GM19238 (cell line): ENCODE results near the gene ARHGEF4.

Experiments
- DNase-seq: peaks from one replicate; pipeline ENCODE4 v3.0.0; 2011; ENCODE audit warnings: low spot score; ENCODE audit not compliant: insufficient read length

The ARHGEF4 gene

GRCh38 chr2:130836501-130837174, at the start of gene ARHGEF4:
Gene ARHGEF4, plus strand, starts transcription at chr2:130836914. Its CDS starts 40 bp downstream, at chr2:130836954.
- DNase-seq = no peak

- DNase-seq = no peak
Measured at GRCh38 chr2:130787841-130788240, 48.9 kb upstream of the ARHGEF4 start.

GRCh38 chr2:130790312-130790711, 46.4 kb upstream of the ARHGEF4 start:
- no peak for DNase-seq

- no peak for DNase-seq
Measured at GRCh38 chr2:130790804-130791616, 45.7 kb upstream of the ARHGEF4 start.

DNA sequence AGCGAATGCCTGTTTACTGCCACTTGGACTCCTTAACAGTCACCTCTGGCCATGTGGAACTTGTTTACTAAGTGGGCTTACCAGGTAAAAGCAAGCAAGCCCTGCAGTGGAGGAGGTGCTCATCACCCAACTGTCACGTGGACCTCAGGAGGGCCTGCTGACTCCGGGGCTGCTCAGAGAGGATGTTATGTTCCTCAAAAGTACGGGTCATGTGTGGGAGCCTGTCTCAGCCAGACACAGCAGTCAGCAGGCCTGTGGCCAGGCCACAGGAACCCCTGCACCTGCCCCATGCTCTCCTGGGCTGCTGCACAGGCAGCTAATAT, 45.1 kb upstream of the ARHGEF4 start:
- DNase-seq = no peak

DNA sequence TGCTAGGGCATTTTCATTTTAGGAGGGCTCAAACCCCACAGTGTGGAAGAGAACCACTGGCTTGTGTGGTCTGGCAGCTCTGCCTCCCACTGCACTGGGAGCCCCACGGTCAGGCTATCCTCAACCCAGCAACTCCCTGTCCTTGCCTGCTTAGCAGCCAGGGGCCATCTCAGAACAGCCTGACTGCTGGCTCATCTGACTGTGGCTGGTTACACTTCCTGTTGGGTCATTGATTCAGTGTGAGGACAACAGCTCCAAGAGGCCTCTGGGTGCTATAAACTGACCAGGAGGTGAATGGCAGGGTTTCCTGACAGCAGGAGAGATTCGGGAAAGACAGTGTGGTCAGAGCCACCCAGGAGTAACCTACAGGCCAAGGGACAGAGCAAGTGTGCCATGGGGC, 41.3 kb upstream of the ARHGEF4 start:
- DNase-seq = no peak

DNA sequence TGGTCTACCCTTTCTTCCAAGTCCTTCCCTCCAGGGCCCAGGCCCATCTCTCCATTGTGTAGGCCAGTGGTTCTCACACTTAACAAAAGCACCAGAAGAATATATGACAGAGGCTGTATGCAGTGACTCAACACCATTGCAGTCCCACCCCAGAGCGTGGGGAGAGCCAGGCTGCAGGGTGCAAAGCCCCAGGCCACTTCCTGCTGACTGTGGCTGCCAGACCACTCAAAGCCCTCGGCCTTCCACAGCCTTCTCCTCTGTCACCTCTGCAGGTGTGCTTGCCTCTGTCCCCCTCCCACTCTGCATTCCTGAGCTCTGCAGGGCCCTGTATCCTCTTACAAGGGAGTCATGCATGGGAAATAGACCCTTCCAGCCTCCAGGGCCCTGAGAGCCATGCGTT, 40.4 kb upstream of the ARHGEF4 start:
- DNase-seq = no peak

DNA sequence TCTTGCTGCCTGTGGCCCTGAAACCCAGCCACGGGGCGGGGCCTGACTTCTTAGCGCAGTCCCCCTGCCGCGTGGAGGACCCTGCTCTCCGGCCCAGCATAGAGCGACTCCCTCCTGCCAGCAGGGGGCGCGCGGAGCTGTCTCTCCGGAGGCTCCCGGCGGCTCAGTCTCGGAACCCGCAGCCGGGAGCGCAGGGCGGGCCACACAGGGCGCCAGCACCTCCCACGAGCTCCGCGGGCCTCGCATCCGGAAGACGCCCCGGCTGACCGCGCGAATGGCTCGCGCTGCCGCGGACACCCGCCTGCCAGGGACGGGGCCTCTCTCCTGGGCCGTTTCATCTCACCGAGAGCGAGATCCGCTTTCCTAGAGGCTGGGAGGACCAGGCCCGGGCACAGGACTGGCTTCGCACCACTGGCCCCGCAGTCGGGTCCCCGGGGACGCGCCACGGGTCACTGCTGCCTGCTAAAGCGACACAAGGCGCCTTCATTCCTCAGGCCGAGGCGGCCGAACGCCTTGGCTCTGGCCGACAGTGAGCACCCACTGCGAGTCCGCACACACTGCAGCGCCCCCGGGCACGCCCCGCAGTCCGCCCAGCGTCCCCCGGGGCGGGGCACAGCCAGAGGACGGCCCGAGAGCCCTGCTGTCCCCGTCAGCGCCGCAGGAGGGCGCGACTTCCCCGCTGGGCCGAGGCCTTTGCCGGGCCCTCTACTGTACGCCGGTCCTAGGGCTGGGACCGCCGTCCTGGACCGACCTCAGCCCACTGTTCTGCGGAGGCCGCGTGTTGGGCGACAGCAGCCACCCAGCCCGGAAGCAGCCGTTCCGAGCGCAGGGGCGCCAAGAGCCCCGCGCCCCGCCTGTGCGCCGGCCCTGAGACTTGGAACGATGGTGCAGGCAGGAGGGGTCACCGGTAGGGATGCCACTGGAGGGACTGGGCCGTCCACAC, 39.0 kb upstream of the ARHGEF4 start:
- DNase-seq = peak; percentile 85

GRCh38 chr2:130798472-130799218, 38.1 kb upstream of the ARHGEF4 start:
- no peak for DNase-seq

- no peak for DNase-seq
Measured at GRCh38 chr2:130799295-130799694, 37.4 kb upstream of the ARHGEF4 start.

DNA sequence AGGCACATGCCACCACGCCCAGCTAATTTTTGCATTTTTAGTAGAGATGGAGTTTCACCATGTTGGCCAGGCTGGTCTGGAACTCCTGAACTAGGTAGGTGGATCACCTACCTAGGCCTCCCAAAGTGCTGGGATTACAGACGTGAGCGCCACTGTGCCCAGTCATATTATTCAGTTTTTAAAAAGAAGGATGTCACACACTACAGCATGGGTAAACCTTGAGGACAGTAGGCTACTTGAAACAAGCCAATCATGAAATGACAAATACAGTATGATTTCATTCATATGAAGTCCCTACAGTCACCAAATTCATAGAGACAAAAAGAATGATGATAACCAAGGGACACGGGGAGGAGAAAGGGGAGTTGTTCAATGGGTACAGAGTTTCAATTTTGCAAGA, 31.1 kb upstream of the ARHGEF4 start:
- no peak for DNase-seq

GRCh38 chr2:130806370-130806769, 30.3 kb upstream of the ARHGEF4 start:
- DNase-seq = no peak

DNA sequence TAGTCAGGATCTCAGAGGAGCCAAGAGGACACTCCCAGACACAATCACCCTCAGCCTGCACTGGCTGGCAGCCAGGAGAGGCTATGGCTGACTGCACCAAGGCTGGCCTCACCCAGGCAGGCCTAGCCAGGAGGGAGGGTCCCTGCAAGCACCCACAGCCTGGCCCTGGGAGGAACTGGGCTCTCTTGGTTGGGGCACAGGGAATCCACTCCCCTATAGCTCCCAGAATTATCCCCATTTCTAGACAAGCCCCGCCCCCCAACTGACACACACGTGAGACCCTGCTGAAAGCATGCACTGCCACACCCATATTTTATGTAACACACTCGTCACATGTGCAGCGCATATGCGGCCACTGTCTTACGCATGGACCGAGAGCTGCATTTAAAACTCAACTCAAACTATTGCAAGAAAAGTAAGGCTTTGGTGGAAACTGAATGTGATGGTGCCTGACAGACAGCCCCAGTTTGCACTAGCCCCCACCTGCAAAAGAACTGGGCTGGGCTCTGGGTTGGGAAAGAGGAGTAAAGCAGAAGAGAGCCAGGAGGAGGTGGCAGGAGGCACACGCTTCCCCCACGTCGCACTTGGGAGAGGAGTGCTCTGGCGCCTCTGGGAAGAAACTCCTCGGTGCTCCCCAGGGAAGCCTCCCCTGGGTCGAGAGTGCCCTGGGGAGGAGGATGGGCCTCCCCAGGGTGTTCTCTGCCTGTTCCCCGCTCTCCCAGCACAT, 28.9 kb upstream of the ARHGEF4 start:
- DNase-seq = no peak

DNA sequence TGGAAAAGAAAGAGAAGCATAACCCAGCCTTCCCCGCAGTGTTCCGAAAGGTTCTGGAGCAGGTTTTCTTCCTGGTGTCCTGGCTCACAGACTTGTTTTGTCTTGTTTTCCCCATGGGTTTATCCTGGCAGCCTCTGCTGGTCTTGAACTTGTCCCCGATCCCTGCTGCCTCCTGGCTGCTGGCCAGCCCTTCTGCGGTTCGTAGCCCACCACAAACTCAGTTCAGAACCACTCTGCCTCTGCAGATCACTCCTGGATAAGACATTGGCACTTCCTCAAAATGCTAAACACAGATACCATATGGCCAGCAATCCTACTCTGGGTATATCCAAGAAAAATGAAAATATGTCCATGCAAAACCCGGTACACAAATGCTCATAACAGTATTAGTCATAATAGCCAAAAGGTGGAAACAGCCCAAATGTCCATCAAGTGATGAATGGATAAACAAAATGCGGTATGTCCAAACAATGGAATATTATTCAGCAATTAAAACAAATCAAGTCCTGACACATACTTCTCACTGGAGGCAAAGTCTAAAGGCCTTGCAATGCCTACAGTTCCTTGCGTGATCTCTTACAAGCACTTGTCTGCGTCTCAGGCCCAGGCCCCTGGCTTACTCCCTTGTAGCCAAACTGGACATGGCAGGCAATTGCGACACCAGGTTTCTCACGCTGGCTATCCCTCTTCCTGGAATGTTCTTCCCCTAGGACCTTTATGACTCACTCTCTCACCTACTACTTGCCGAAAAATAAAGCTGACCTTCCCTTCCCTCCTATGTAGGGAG, 28.0 kb upstream of the ARHGEF4 start:
- no peak for DNase-seq

DNA sequence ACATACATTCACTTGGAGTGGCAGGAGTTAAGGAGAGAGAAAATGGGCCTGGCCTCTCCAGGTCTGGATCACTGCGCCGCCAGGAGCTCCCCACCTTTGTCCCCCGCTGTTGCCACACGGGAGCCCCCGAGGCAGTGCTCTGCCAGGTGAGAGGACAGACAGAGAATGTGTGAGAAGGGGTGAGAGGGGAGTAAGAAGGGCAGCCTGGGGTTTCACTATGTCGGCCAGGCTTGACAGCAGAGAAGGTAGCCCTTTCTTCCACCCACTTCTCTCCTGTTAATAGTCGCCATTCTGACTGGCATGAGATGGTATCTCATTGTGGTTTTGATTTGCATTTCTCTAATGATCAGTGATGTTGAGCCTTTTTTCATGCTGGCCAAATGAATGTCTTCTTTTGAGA, 26.2 kb upstream of the ARHGEF4 start:
- no peak for DNase-seq

GRCh38 chr2:130813722-130814121, 23.0 kb upstream of the ARHGEF4 start:
- DNase-seq = no peak

DNA sequence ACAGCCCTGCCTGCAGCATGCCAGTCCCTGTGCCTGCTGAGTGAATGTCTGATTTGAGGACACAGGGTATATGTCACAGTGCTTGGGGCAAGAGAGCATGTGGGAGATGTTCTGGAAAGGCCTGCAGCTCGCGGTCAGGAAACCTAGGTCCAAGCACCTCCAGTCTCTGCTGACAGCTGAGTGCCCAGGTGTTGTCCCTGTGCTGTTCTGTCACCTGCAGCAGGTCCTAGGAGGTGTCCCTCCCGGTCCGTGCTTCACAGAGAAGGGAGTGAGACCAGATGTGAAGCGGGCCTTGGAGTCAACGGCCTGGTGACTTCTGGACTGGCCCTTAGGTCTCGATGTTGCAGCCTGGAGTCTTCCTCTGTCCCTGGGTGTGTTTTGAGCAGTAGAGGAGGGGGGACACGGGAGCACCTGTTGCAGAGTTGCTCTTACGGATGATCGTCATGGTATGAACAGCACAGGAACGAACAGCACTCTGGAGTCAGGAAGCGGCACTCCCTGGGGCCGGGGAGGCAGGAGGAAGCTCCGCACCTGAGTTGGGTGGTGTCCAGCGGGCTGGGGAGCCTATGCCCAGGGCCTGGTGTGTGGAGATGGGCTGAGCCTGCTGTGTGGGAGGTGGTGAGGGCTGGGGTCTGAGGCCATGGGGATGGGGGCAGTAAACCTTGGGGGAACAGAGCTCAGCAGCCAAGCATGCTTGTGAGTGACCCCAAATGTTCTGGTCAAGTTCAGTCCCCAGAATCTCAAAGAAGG, 21.6 kb upstream of the ARHGEF4 start:
- no peak for DNase-seq

- no peak for DNase-seq
Measured at GRCh38 chr2:130818809-130819208, 17.9 kb upstream of the ARHGEF4 start.

DNA sequence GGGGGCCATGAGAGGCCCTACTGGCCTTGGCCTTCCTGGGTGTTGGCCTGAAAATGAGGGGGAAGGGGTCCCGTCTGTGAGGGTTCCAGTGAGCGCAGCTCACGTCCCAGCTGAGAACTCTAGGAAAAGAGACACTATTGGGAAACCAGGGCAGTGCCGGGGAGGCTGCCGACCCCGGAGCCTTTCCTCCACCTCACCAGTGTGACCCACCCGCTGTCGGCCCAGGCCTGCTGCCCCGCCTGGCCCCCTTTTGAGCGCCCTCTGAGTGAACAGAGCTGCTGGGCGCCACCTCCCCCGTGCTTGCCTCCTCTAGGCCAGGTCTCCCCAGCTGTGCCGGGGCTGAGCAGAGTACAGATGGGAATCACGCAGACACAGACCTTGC, 17.5 kb upstream of the ARHGEF4 start:
- DNase-seq = no peak
